Measurements from ENCODE around the gene ADGRB2.

The ADGRB2 gene

DNA sequence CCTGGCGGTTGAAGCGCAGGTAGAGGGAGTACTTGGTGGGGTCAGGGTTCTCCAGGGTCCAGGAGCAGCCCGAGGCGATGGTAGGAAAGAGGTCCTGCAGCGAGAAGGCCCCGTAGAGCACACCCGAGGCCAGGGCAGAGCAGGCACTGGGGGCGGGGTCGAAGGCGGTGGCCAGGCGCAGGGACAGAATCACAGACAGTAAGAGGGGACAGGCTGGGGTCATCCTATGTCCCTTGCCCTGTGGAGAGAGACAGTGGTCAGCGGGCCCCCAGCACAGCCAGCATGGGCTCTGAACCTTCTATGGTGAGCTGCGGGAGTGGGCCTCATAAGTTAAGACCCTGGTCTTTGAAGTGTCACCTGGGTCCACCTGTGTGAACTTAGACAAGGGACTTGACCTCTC is 7.6 kb downstream of the ADGRB2 start:
- TF ChIP-seq, protein P1, sequence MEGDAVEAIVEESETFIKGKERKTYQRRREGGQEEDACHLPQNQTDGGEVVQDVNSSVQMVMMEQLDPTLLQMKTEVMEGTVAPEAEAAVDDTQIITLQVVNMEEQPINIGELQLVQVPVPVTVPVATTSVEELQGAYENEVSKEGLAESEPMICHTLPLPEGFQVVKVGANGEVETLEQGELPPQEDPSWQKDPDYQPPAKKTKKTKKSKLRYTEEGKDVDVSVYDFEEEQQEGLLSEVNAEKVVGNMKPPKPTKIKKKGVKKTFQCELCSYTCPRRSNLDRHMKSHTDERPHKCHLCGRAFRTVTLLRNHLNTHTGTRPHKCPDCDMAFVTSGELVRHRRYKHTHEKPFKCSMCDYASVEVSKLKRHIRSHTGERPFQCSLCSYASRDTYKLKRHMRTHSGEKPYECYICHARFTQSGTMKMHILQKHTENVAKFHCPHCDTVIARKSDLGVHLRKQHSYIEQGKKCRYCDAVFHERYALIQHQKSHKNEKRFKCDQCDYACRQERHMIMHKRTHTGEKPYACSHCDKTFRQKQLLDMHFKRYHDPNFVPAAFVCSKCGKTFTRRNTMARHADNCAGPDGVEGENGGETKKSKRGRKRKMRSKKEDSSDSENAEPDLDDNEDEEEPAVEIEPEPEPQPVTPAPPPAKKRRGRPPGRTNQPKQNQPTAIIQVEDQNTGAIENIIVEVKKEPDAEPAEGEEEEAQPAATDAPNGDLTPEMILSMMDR (IDR thresholded peaks at IDR 0.05; ENCODE audit: low read depth, low read length, missing control alignments), result no peak
- no peaks in the 10 kb centered on the region for H3K27me3 ChIP-seq (replicated peaks)
- H3K36me3 ChIP-seq (replicated peaks), result no peaks in the 10 kb centered on the region
- H3K27ac ChIP-seq, result no peak overlapping the region
- DNase-seq, result no peak
- H3K4me3 ChIP-seq (ENCODE audit: low read depth, low read length), result no peak overlapping the region
- in situ Hi-C loops (cut with HindIII; ENCODE audit: low pct_ligation_motif_present, low sequenced_read_pairs), result no loop called here

DNA sequence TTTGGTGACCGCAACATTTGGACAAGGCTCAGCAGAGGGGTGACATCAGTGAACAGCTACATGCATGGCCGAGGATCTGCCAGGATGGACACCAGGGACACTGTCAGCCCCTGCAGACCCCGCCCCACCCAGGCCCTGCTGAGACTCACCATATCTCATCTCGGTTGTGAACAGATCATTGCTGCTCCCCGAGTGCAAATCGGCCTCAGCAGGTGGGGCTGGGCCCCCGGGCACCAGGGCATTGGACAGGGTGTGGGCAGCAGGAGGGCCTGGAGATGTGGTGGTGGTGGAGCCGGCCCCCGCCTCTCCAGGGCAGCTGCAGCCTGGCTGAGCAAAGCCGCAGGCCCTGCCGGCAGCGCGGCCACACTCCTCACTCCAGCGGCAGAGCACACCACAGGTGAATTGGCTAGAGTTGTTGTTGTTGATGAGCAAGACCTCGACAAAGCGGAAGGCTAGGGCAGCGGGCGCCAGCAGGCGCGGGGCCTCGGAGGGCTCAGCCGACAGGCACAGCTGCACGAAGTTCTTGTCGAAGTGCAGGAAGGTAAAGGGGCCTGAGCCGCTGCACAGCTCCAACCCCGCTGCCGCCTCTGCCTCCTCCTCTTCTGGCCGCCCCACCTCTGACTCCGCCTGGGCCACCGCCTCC is 8.2 kb downstream of the ADGRB2 start:
- no peak for DNase-seq
- in situ Hi-C loops (cut with HindIII; ENCODE audit: low pct_ligation_motif_present, low sequenced_read_pairs), result no loop called here
- no peak overlapping the region for H3K27ac ChIP-seq
- TF ChIP-seq, protein P1 (IDR thresholded peaks at IDR 0.05; ENCODE audit: low read depth, low read length, missing control alignments), result no peak
- no peaks in the 10 kb centered on the region for H3K36me3 ChIP-seq (replicated peaks)
- no peak overlapping the region for H3K4me3 ChIP-seq (ENCODE audit: low read depth, low read length)
- H3K27me3 ChIP-seq (replicated peaks), result no peaks in the 10 kb centered on the region

DNA sequence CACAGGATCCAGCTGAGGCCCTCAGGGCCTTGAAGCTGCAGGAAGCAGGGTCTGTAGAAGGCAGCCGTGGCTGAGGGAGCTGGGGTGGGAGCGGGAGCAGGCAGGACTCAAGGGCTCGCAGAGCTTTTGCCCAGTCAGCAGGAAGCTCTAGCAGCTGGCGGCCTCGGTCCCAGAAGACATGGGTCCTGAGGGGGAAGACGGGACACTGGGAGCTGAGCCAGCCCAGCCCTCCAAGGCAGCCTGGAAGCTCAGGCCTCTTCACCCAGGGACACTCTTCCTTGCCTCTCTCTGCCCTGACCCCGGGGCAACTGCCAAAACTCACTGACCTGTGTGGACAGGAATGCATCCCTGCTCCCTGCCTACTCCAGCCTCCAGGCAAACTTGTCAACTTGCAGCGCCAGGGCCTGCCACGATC is 8.9 kb downstream of the ADGRB2 start:
- Histone ChIP-seq H3K36me3 (replicated peaks) (no peaks in the 10 kb centered on the region), H3K4me3 (ENCODE audit: low read depth, low read length) (no peak overlapping the region), H3K27me3 (replicated peaks) (no peaks in the 10 kb centered on the region), H3K27ac (no peak overlapping the region)
- TF ChIP-seq, protein P1 (IDR thresholded peaks at IDR 0.05; ENCODE audit: low read depth, low read length, missing control alignments), result no peak
- DNase-seq, result no peak
- in situ Hi-C loops (cut with HindIII; ENCODE audit: low pct_ligation_motif_present, low sequenced_read_pairs), result no loop called here

DNA sequence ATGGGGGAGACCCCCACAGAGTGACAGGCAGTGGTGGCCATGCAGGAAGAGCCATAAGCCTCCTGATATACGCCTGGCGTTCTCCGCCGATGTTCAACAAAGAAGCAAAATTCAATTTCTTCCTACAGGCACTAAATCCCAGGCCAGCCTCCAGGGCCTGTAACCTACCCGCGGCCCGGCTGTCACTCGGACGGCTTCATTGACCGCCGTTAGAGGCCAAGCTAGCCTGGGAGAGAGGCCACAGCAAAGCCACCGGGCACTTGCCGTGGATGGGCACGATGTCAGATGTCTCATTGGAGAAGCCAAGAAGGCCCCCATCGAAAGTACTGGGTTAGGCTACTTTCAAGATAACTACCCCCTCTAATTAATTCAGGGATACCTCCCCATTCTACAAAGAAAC is 9.7 kb downstream of the ADGRB2 start:
- Histone ChIP-seq H3K27ac (no peak overlapping the region), H3K4me3 (ENCODE audit: low read depth, low read length) (no peak overlapping the region), H3K36me3 (replicated peaks) (no peaks in the 10 kb centered on the region), H3K27me3 (replicated peaks) (no peaks in the 10 kb centered on the region)
- TF ChIP-seq, protein P1 (IDR thresholded peaks at IDR 0.05; ENCODE audit: low read depth, low read length, missing control alignments), result no peak
- no peak for DNase-seq
- in situ Hi-C loops (cut with HindIII; ENCODE audit: low pct_ligation_motif_present, low sequenced_read_pairs), result no loop called here

DNA sequence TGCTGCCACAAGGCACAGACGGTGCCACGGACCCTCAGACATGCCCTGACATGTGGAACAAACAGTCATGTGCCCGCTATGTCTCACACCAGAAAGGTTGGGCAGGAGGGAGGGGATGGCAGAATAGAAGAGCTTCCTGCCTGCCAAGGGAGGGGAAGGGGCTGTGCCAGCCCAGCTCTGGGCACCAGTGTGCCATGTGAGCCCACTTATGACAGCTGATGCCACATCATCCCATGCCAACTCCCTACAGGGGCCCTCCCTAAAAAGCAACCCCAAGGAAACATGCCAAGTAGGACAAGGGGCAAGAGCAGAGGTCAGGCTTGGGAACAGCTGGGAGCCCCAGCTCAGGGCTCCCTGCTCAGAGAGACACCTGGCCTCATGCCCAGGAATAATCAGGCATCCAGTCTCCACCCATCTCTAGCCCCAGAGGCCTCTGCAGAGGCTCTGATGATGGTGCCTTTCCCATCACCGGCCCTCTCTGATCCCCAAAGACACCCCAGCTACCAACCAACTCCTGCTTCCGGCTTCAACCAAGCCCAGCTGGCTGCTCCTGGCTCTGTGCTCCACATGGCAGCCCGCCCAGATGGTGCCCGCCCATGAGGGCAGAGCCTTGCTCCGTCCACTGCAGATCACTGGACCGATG is 10.3 kb downstream of the ADGRB2 start:
- TF ChIP-seq, protein P1 (IDR thresholded peaks at IDR 0.05; ENCODE audit: low read depth, low read length, missing control alignments), result no peak
- Histone ChIP-seq H3K4me3 (ENCODE audit: low read depth, low read length) (no peak overlapping the region), H3K27ac (no peak overlapping the region), H3K27me3 (replicated peaks) (no peaks in the 10 kb centered on the region), H3K36me3 (replicated peaks) (no peaks in the 10 kb centered on the region)
- no peak for DNase-seq
- in situ Hi-C loops (cut with HindIII; ENCODE audit: low pct_ligation_motif_present, low sequenced_read_pairs), result no loop called here
